Activated CD4-positive, alpha-beta T cell treated with anti-CD3 and anti-CD28 coated beads, Interleukin-2, amount 10 ng/mL, durations not matched to agents 24 days and 14 days (primary cell): ENCODE results near the gene CINP. TPM values are rescaled to one million over a fixed set of nuclear protein-coding genes. Genes with fewer than 3 reads are reported as not detected.
A peak's percentile ranks its signal among the peaks of the same experiment; 100 is the strongest.
"Not testable (repeated sequence)": the region's sequence is repeated elsewhere in the genome, so short reads cannot be mapped to it uniquely, and the experiment has no call there.

Experiments used
- DNase-seq: peaks from one replicate; pipeline ENCODE4 v3.0.0; 2022
- H3K27ac Mint-ChIP-seq: one replicate; pipeline ENCODE4 v1.8.0; 2022; ENCODE audit warnings: mild to moderate bottlenecking, mixed read lengths
- H3K27me3 Mint-ChIP-seq: one replicate; pipeline ENCODE4 v1.8.0; 2022; ENCODE audit warnings: mixed read lengths
- H3K36me3 Mint-ChIP-seq: one replicate; pipeline ENCODE4 v1.8.0; 2022; ENCODE audit warnings: low read depth, mild to moderate bottlenecking, mixed read lengths
- H3K4me1 Mint-ChIP-seq: one replicate; pipeline ENCODE4 v1.8.0; 2021; ENCODE audit warnings: mixed read lengths
- H3K4me3 Mint-ChIP-seq: one replicate; pipeline ENCODE4 v1.8.0; 2022; ENCODE audit warnings: mild to moderate bottlenecking, moderate library complexity, mixed read lengths
- H3K9me3 Mint-ChIP-seq: one replicate; pipeline ENCODE4 v1.8.0; 2021; ENCODE audit warnings: mixed read lengths
- intact Hi-C: fragments of 100-400 bp; cut with micrococcal nuclease; formaldehyde crosslinking; loops from one replicate; pipeline ENCODE4 v1.15.1; 2023
- total RNA-seq: library from RNA; stranded (reverse); gene quantifications from 2 replicates; pipeline ENCODE4 v1.2.3, GENCODE V29; 2022

CINP gene
- total RNA-seq, 1 donor from 2014 or later = 43.7 TPM

DNA sequence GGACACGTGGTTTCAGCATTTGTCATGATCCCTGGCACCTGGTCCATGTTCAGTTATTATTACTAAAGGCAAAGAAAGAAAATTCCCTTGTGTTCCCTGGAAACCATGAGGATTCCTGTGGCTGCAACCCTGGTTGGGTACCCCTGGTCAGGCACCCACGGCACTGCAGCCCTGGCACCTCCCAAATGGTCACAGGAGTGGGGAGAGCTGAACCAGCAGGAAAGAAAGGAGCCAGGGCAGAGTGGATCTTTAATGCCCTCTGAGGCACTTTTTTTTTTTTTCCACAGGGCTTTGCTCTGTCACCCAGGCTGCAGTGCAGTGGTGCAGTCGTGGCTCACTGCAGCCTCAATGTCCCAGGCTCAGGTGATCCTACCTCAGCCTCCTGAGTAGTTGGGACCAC lies 17.5 kb downstream of the CINP start:
- no peak overlapping the region for H3K4me3 Mint-ChIP-seq

DNA sequence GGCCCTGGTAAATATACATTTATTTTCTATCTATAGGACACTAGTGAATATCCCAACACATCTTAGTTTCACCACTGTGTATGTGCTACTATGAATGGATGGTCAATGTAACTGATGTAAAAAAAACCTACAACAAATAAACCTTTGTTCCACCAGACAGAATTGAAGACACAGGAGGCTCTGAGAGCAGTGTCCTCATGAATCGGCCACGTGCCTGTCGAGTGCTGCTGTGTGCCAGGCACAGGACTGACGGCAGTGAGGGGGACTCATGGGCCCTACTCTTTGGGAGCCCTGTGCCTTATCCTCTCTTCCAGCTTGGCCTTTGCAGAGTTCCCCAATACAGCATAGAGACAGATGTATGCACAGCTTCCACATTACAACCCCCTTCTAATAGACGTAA lies 18.2 kb downstream of the CINP start:
- Mint-ChIP-seq H3K4me1 (no peaks in the 10 kb centered on the region), H3K27me3 (no peaks in the 10 kb centered on the region), H3K27ac (no peak overlapping the region), H3K4me3 (no peak overlapping the region), H3K9me3 (no peaks in the 10 kb centered on the region), H3K36me3 (peaks cover 39% of the 10 kb centered on the region)
- no peak for DNase-seq
- intact Hi-C loops = no loop called here

More for the DNA sequence above, 17.5 kb downstream of the CINP start:
- peaks cover 46% of the 10 kb centered on the region for H3K36me3 Mint-ChIP-seq
- no peak overlapping the region for H3K27ac Mint-ChIP-seq
- DNase-seq = no peak
- intact Hi-C loops = no loop called here
- H3K9me3 Mint-ChIP-seq = no peaks in the 10 kb centered on the region
- no peaks in the 10 kb centered on the region for H3K4me1 Mint-ChIP-seq
- H3K27me3 Mint-ChIP-seq = no peaks in the 10 kb centered on the region

DNA sequence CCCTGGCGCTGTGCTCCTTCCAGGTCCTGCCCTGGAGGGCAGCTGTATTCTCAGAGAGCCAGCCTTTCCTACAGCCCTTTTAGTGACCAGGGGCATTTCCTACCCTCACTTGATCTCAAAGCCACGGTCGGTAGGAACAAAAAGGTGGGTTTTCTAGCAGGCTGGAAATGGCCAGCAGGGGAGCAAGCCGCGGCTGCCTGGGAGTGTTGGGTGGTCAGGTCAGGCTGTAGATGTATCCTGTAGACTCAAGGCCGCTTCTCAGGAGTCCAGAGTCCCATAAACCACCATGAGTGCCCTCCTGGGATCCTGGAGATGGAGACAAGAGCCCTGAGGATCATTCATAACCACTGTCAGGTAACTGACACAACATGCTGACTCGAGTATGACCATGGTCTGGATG lies 18.6 kb downstream of the CINP start:
- Mint-ChIP-seq H3K4me1 (no peaks in the 10 kb centered on the region), H3K27me3 (no peaks in the 10 kb centered on the region), H3K9me3 (no peaks in the 10 kb centered on the region), H3K27ac (no peak overlapping the region), H3K4me3 (no peak overlapping the region), H3K36me3 (peaks cover 37% of the 10 kb centered on the region)
- DNase-seq = no peak
- intact Hi-C loops = no loop called here

DNA sequence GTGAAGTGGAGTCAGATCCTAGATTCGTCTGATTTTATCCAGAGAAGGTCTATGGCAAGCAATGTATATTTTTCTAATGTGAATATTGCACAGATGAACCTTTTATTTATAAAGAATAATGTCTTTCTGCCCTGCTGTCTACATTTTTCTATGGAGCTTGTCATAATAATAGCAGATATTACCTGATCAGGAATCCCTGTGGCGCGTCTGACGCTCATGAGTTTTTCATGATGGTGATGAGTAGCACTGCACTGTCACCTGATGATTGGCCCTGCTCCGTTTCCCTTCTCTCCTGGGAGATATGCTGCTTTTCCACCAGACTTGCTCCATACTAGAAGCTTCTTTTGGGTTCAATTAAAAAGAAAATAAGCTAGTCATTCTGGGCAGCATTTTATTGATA lies 20.5 kb downstream of the CINP start:
- intact Hi-C loops = no loop called here
- Mint-ChIP-seq H3K27me3 (no peaks in the 10 kb centered on the region), H3K4me1 (no peaks in the 10 kb centered on the region), H3K27ac (no peak overlapping the region), H3K36me3 (peaks cover 31% of the 10 kb centered on the region), H3K9me3 (no peaks in the 10 kb centered on the region), H3K4me3 (no peak overlapping the region)
- no peak for DNase-seq

DNA sequence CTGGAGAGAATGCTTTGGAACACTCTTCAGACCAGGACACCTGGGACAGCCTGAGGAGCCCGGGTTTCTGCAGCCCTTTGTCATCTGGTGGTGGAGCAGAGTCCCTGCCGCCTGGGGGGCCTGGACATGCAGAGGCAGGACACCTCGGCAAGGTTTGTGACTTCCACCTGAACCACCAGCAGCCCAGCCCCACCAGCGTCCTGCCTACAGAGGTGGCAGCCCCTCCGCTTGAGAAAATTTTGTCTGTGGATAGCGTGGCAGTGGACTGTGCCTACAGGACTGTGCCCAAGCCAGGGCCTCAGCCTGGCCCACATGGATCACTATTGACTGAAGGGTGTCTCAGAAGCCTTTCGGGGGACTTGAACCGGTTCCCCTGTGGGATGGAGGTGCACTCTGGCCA lies 21.1 kb downstream of the CINP start:
- DNase-seq = no peak
- intact Hi-C loops = no loop called here
- Mint-ChIP-seq H3K4me3 (no peak overlapping the region), H3K36me3 (peaks cover 31% of the 10 kb centered on the region), H3K9me3 (no peaks in the 10 kb centered on the region), H3K4me1 (no peaks in the 10 kb centered on the region), H3K27me3 (no peaks in the 10 kb centered on the region), H3K27ac (no peak overlapping the region)

DNA sequence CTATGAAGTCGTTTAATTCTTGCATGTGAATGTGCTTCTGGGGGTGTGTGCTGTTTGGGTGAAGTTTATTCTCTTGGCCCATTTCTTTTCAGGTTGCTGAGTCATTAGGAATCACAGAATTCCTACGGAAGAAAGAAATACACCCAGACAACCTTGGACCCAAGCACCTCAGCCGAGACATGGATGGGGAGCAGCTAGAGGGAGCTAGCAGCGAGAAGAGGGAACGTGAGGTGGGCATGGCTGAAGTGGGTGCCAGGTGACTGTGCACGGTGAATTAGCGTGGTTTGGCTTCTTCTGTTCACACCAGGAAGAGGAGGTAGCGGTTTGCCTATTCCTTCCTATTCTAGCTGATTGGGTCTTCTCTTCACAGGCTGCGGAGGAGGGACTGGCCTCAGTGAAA lies 24.0 kb downstream of the CINP start:
- Mint-ChIP-seq H3K36me3 (peaks cover 36% of the 10 kb centered on the region), H3K27ac (no peak overlapping the region), H3K9me3 (no peaks in the 10 kb centered on the region), H3K4me1 (peaks cover 3% of the 10 kb centered on the region), H3K27me3 (no peaks in the 10 kb centered on the region), H3K4me3 (no peak overlapping the region)
- intact Hi-C loops = no loop called here
- no peak for DNase-seq

DNA sequence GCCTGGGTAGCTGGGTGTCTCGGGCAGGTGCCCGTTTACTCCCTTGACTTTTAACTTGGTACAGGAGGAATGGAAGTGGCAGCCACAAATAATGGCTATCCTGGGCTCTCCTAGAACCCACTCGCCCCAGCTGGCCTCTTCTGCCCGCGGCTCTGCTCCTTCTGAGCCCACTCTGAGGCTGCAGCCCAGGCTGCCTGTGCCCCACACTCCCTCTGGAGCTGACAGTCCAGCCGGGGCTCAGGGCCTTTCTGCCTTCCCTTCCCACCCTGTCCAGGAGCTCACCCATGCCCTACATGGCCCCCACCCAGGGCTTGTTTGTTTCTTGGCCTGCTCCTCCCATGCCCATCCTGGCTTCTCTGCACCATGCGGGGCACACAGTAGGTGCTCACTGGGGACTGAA lies 27.5 kb downstream of the CINP start:
- Mint-ChIP-seq H3K27me3 (no peaks in the 10 kb centered on the region), H3K9me3 (no peaks in the 10 kb centered on the region), H3K36me3 (peaks cover 28% of the 10 kb centered on the region), H3K4me1 (peaks cover 3% of the 10 kb centered on the region), H3K4me3 (no peak overlapping the region), H3K27ac (no peak overlapping the region)
- DNase-seq = no peak
- intact Hi-C loops = no loop called here

DNA sequence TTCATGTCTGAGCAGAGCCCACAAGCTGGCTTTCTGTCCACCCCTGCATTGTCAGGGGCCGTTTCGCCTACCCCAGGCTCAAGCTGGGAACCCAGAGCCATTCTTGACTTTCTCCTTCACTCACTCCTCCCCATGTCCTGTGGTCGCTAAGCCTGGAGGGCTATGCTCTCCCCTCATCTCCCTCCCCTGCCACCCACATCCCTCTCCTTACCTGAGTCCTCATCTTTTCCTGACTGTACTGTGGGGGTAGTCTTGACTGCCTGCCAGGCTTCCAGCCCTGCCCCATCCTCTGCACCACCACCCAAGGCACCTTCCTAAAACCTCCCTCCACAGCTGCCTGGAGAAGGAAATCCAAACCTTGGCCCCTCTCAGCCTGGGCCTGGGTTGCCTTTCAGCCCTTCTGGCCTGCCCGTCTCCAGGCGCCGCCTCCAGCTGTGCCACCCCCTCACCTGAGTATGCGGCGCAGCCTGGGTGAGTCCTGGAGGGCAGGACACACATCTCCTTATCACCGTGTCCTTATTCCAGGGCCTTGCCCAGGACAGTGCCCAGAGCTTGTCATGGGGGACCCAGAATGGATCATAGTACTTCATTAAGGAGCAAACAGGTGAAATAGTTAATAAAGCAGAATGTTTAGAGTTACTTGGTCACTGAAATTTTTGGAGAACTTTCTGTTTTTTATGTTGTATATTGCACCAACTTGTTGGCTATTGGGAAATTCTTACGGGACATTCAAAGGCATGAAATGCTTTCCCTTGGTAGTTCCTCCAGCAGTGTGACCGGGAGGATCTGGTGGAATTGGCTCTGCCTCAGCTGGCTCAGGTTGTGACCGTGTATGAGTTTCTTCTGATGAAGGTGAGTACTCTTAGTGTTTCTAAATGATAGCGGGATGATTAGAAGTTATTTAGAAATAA lies 28.6 kb downstream of the CINP start:
- no peaks in the 10 kb centered on the region for H3K27me3 Mint-ChIP-seq
- no peak for DNase-seq
- H3K4me1 Mint-ChIP-seq = peaks cover 3% of the 10 kb centered on the region
- H3K4me3 Mint-ChIP-seq = no peak overlapping the region
- no peak overlapping the region for H3K27ac Mint-ChIP-seq
- no peaks in the 10 kb centered on the region for H3K9me3 Mint-ChIP-seq
- peaks cover 28% of the 10 kb centered on the region for H3K36me3 Mint-ChIP-seq
- intact Hi-C loops = no loop called here

DNA sequence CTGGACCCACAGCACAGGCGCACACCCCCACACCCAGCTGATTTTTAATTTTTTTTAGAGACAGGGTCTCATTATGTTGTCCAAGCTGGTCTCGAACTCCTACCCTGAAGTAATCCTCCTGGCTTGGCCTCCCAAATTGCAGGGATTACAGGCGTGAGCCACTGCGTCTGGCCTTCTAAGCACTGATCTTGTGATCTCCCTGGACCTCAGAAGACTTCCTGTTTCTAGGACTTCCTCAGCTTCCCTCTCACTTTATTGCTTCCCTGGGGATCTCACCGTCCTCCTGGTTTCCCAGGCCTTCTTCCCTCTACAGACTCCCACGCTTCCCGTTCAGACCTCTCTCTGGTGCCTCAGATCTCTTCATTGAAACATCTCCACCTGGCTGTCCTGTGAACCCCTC lies 29.3 kb downstream of the CINP start:
- no peaks in the 10 kb centered on the region for H3K27me3 Mint-ChIP-seq
- H3K4me1 Mint-ChIP-seq = peaks cover 3% of the 10 kb centered on the region
- intact Hi-C loops = no loop called here
- H3K9me3 Mint-ChIP-seq = no peaks in the 10 kb centered on the region
- peaks cover 26% of the 10 kb centered on the region for H3K36me3 Mint-ChIP-seq
- no peak overlapping the region for H3K27ac Mint-ChIP-seq
- H3K4me3 Mint-ChIP-seq = no peak overlapping the region
- DNase-seq = no peak

DNA sequence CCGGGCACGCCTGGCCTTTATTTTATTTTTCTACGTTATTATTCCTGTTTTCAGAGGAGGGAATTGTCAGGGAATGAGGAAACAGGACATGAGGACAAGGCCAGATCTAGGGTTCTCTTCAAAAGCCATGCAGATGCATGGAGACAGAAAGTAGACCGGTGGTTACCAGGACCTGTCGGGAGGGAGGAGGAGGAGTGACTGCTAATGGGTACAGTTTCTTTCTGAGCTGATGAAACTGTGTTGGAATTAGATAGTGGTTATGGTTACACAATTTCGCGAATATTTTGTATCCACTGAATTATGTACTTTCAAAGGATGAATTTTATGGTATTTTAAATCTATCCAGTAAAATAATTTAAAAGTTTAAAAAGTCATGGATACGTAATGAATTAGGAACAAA lies 31.9 kb downstream of the CINP start:
- Mint-ChIP-seq H3K4me3 (no peak overlapping the region), H3K4me1 (peaks cover 3% of the 10 kb centered on the region), H3K9me3 (no peaks in the 10 kb centered on the region), H3K27ac (no peak overlapping the region), H3K27me3 (no peaks in the 10 kb centered on the region), H3K36me3 (peaks cover 23% of the 10 kb centered on the region)
- no peak for DNase-seq
- intact Hi-C loops = no loop called here

DNA sequence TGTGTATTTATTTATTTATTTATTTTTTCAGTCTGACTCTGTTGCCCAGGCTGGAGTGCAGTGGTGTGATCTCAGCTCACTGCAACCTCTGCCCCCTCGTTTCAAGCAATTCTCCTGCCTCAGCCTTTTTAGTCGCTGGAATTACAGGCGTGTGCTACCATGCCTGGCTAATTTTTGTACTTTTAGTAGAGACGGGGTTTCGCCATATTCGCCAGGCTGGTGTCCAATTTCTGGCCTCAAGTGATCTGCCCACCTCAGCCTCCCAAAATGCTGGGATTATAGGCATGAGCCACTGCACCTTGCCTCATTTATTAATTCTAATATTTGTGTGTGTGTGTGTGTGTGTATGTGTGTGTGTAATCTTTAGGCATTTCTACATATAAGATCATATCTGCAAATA lies 33.3 kb downstream of the CINP start:
- H3K36me3 Mint-ChIP-seq = peaks cover 17% of the 10 kb centered on the region
- H3K27me3 Mint-ChIP-seq = not testable (repeated sequence)

DNA sequence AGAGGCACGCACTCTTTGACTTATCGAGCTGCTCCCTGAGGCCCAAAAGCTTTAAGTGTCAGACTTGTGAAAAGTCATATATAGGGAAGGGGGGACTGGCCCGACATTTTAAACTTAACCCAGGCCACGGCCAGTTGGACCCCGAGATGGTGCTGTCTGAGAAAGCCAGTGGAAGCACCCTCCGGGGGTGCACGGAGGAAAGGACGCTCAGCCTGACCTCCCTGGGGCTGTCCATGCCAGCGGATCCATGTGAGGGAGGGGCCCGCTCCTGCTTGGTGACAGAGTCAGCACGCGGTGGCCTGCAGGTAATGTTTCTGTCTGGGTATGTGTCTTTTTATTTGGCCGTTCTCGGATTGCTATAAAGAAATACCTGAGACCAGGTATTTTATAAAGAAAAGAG lies 36.1 kb downstream of the CINP start:
- Mint-ChIP-seq H3K4me3 (no peak overlapping the region), H3K9me3 (no peaks in the 10 kb centered on the region), H3K36me3 (peaks cover 11% of the 10 kb centered on the region), H3K4me1 (peaks cover 5% of the 10 kb centered on the region), H3K27ac (no peak overlapping the region), H3K27me3 (no peaks in the 10 kb centered on the region)
- intact Hi-C loops = no loop called here
- no peak for DNase-seq

More for the DNA sequence above, 33.3 kb downstream of the CINP start:
- intact Hi-C loops, H3K4me1 Mint-ChIP-seq, H3K27ac Mint-ChIP-seq, DNase-seq, H3K9me3 Mint-ChIP-seq, H3K4me3 Mint-ChIP-seq: not testable (repeated sequence)

DNA sequence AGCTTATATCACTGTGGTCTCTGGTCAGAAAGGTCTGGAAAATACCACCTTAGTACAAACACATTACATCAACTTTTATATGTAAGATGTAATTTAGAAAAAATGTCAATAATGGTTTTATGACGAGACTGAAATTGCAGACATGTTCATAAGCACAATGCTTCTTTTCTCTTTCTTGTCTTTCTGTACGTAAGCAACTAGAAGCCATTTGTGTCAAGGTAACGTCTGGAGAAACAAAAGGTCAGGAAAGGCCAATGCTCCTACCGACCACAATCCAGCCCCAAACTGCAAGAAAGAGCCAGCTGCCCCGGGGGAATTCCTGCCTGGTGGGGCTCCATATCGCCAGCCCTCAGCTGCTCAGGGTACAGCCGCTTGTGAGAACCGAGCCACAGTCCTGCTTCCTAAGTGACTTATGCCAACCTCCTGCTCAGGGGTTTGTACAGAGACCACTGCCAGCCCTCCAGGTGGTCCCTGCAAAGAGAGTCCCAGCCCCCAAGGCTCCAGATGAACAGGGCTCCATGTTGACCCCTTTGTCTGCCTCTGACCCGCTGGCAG lies 36.8 kb downstream of the CINP start:
- Mint-ChIP-seq H3K9me3 (no peaks in the 10 kb centered on the region), H3K27me3 (no peaks in the 10 kb centered on the region), H3K36me3 (peaks cover 11% of the 10 kb centered on the region), H3K4me3 (no peak overlapping the region), H3K4me1 (peaks cover 5% of the 10 kb centered on the region), H3K27ac (no peak overlapping the region)
- intact Hi-C loops = no loop called here
- no peak for DNase-seq

DNA sequence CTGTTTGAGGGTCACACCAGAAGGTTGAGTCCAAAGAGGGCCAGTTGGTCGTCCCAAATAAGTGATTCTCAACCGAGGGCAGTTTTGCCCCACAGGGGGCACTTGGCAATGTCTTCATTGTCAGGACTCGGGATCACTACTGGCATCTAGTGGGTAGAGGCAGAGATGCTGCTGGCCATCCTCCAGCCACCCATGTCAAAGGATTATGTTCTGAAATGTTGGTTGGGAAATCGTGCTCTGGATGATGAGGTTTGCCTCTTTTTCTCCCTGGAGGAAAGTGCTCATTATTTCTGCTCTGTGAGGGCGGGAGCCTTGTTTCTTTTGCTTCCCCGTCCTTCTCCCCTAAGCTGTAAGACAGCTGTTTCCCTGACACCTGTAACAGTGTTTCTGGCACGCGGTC lies 39.6 kb downstream of the CINP start:
- intact Hi-C loops = no loop called here
- Mint-ChIP-seq H3K36me3 (peaks cover 9% of the 10 kb centered on the region), H3K9me3 (no peaks in the 10 kb centered on the region), H3K4me3 (no peak overlapping the region), H3K27ac (no peak overlapping the region), H3K4me1 (peaks cover 20% of the 10 kb centered on the region), H3K27me3 (no peaks in the 10 kb centered on the region)
- peak; percentile 68 for DNase-seq
